OCI-LY1 (cell line): Measurements from ENCODE around the gene SF1.

Source experiments
- CTCF ChIP-seq: fragments of 200-600 bp; sonication (generic), shearing (Covaris generic); IDR thresholded peaks from 2 replicates; pipeline ENCODE4 v1.5.1; 2017; ENCODE audit warnings: mild to moderate bottlenecking, antibody characterized with exemption, low read length, moderate library complexity, mixed read lengths
- EZH2 ChIP-seq: fragments of 200-600 bp; sonication (generic), shearing (Covaris generic); IDR thresholded peaks from 2 replicates; pipeline ENCODE4 v1.8.0; 2017; ENCODE audit warnings: borderline replicate concordance, mixed run types, mild to moderate bottlenecking, antibody characterized with exemption, low read length, moderate library complexity, mixed read lengths

- no peak for TF ChIP-seq CTCF
- TF ChIP-seq EZH2, result no peak
Measured at GRCh38 chr11:64742087-64742888, 36.1 kb downstream of the SF1 start.
